Osteoblast (primary cell): ENCODE measurements around the gene LIPK. TPM values are rescaled to one million over a fixed set of nuclear protein-coding genes. Genes with fewer than 3 reads are reported as not detected.

Source experiments
- DNase-seq: peaks from one replicate; pipeline ENCODE4 v3.0.0; 2011; ENCODE audit warnings: low spot score, mixed read lengths; ENCODE audit not compliant: insufficient read length; ENCODE audit errors: missing footprints
- H2AFZ ChIP-seq: 2 replicates; pipeline ENCODE4 v1.6.0; 2011; ENCODE audit warnings: mild to moderate bottlenecking, low read length
- H3K27ac ChIP-seq: 2 replicates; pipeline ENCODE4 v1.5.1; 2011; ENCODE audit warnings: mild to moderate bottlenecking, low read depth, low read length, moderate library complexity
- H3K27me3 ChIP-seq: 2 replicates; pipeline ENCODE4 v1.6.0; 2012; ENCODE audit warnings: mild to moderate bottlenecking, control low read depth, inconsistent platforms, low read length, moderate library complexity; ENCODE audit not compliant: insufficient read depth
- H3K36me3 ChIP-seq: 2 replicates; pipeline ENCODE4 v1.5.1; 2011; ENCODE audit warnings: mild to moderate bottlenecking, low read length, control low read depth, moderate library complexity; ENCODE audit not compliant: insufficient read depth
- H3K4me1 ChIP-seq: 2 replicates; pipeline ENCODE4 v1.5.1; 2011; ENCODE audit warnings: mild to moderate bottlenecking, low read length, control low read depth, moderate library complexity; ENCODE audit not compliant: insufficient read depth
- H3K4me2 ChIP-seq: 2 replicates; pipeline ENCODE4 v1.6.0; 2011; ENCODE audit warnings: mild to moderate bottlenecking, low read length; ENCODE audit not compliant: insufficient read depth
- H3K4me3 ChIP-seq: fragments of 200-600 bp; sonication (generic); 3 replicates; pipeline ENCODE4 v1.5.1; 2012; ENCODE audit warnings: mild to moderate bottlenecking, low read length, inconsistent platforms; ENCODE audit not compliant: insufficient read depth
- H3K79me2 ChIP-seq: 2 replicates; pipeline ENCODE4 v1.6.0; 2012; ENCODE audit warnings: mild to moderate bottlenecking, low read length, control low read depth, inconsistent platforms; ENCODE audit not compliant: insufficient read depth
- H3K9me3 ChIP-seq: 2 replicates; pipeline ENCODE4 v1.5.1; 2011; ENCODE audit warnings: low read depth, low read length, control low read depth
- H4K20me1 ChIP-seq: 2 replicates; pipeline ENCODE4 v1.6.0; 2012; ENCODE audit warnings: mild to moderate bottlenecking, low read length, control low read depth; ENCODE audit not compliant: insufficient read depth
- total RNA-seq: library from RNA; depleted of rRNA; stranded (reverse); fragments of >200 nt; gene quantifications from 2 replicates; pipeline ENCODE4 v1.2.3, GENCODE V29; 2012
- TF ChIP-seq, protein P1 (sequence below): IDR thresholded peaks from 2 replicates; pipeline ENCODE4 v1.5.1; 2011; ENCODE audit warnings: mild to moderate bottlenecking, low read depth, low read length, moderate library complexity; ENCODE audit errors: extremely low read depth

Gene LIPK
- total RNA-seq, 1 donor, result not detected

DNA sequence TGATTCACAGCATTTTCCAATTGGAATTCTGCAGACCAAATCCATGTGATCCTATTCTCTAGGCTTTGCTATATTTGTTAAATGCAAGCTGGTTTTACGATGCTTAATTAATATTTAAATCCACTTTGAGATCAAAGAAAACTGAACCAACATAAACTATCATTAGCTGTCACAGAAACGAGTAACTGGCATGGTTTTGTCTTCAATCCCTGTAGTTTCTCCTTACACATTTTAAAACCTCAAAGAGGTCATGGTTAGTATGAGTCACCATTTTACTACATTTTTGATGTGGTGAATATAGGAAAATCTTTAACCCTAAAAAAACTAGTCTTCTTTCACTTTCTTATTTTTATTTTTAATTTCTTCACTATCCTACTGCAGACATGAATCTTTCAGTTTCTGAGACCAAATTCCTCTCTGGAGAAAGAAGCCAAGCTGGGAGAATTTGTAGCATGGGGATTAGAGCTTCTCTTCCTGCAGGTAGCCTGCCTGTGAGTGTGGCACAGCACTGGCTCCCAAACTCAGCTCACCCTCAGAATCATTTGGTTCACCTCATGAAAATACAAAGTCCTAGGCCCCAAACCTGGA lies 87.8 kb downstream of the LIPK start:
- Histone ChIP-seq H4K20me1 (no peaks in the 10 kb centered on the region), H3K9me3 (no peaks in the 10 kb centered on the region), H3K79me2 (no peaks in the 10 kb centered on the region), H3K4me2 (peak overlapping the region; percentile 65), H2AFZ (no peak overlapping the region), H3K4me3 (no peak overlapping the region), H3K36me3 (no peaks in the 10 kb centered on the region), H3K27ac (peak overlapping the region; percentile 41), H3K27me3 (no peaks in the 10 kb centered on the region), H3K4me1 (peaks cover 32% of the 10 kb centered on the region)
- DNase-seq, result no peak
- TF ChIP-seq, protein P1, sequence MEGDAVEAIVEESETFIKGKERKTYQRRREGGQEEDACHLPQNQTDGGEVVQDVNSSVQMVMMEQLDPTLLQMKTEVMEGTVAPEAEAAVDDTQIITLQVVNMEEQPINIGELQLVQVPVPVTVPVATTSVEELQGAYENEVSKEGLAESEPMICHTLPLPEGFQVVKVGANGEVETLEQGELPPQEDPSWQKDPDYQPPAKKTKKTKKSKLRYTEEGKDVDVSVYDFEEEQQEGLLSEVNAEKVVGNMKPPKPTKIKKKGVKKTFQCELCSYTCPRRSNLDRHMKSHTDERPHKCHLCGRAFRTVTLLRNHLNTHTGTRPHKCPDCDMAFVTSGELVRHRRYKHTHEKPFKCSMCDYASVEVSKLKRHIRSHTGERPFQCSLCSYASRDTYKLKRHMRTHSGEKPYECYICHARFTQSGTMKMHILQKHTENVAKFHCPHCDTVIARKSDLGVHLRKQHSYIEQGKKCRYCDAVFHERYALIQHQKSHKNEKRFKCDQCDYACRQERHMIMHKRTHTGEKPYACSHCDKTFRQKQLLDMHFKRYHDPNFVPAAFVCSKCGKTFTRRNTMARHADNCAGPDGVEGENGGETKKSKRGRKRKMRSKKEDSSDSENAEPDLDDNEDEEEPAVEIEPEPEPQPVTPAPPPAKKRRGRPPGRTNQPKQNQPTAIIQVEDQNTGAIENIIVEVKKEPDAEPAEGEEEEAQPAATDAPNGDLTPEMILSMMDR, result no peak

DNA sequence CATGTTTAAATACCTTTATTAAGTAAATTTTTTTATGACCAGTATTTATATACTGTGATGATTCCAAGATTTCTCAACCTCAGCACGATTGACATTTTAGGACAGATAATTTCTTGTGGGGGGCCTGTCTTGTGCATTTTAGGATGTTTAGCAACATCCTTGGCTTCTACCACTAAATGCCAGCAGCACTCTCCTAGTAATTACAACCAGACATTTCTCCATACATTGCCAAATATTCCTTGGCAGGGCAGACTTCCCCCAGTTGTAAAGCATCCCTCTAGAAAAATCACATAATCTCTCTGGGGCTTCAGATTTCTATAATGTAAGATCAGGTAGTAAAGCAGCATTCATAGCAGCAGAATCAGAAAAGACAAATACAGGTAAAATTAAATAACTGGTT lies 88.7 kb downstream of the LIPK start:
- no peak overlapping the region for H2AFZ ChIP-seq
- H3K9me3 ChIP-seq, result no peaks in the 10 kb centered on the region
- H3K4me1 ChIP-seq, result peaks cover 32% of the 10 kb centered on the region
- DNase-seq, result no peak
- no peak overlapping the region for H3K27ac ChIP-seq
- TF ChIP-seq, protein P1, result no peak
- H3K4me3 ChIP-seq, result no peak overlapping the region
- H3K4me2 ChIP-seq, result no peak overlapping the region
- H3K79me2 ChIP-seq, result no peaks in the 10 kb centered on the region
- H4K20me1 ChIP-seq, result no peaks in the 10 kb centered on the region
- H3K27me3 ChIP-seq, result no peaks in the 10 kb centered on the region
- no peaks in the 10 kb centered on the region for H3K36me3 ChIP-seq

DNA sequence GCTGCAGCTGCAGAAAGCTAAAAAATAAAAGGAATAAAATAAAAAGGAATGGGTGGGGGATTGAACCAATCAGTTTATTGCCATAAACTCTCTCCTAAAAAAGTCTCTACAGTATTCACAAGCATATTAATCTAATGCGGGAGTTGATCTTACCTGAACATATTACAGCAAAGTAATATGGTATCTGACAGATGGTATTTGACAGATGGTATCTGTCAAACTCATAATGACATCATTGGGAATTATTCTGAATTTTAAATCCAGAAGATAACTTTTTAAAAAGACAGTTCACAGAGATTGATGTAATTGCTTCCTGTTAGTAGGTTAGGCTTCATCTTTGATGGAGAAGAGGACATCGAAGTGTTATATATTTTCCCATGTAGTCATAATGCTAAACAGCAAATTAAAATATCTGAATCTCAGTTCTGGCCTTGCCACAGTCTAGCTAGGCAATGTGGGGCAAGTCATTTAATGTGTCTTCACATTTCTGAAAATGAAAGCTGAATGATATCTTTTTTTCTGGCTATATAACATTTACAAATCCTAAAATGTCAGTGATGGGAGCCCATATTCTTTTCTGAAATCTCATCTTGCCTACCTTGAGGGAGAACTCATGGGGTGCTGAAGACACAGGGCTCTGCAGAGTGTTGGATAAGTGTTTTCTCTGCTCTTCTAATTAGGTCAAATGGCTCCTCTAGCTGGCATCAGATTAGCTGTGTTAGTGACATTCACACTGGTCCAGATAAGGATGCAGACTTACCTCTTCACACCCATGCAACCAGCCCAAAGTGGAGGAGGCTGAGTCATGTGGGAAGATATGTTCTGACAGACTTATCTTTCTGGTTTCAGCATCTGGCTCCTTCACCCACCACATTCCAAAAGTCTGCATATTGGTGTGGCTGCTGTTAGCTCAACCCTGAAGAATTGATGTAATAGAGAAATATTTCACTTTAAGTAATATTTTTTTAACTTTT lies 94.4 kb downstream of the LIPK start:
- H3K79me2 ChIP-seq, result no peaks in the 10 kb centered on the region
- no peak for DNase-seq
- H3K36me3 ChIP-seq, result no peaks in the 10 kb centered on the region
- no peaks in the 10 kb centered on the region for H3K27me3 ChIP-seq
- no peaks in the 10 kb centered on the region for H3K9me3 ChIP-seq
- H2AFZ ChIP-seq, result no peak overlapping the region
- H4K20me1 ChIP-seq, result no peaks in the 10 kb centered on the region
- peak overlapping the region; percentile 15 for H3K27ac ChIP-seq
- TF ChIP-seq, protein P1, result no peak
- peaks cover 12% of the 10 kb centered on the region for H3K4me1 ChIP-seq
- H3K4me3 ChIP-seq, result no peak overlapping the region
- H3K4me2 ChIP-seq, result no peak overlapping the region

Other genes starting within 250 kb of the LIPK start
- 22.4 and 23.0 TPM in 2 replicates for gene RNLS, start 122.9 kb upstream of the LIPK start, total RNA-seq
- gene LIPJ, start 119.5 kb upstream of the LIPK start, total RNA-seq, result under 0.01 TPM in 2 replicates
- not detected in 2 replicates for gene LIPF, start 41.8 kb upstream of the LIPK start, total RNA-seq
- not detected in 2 replicates for gene LIPN, start 53.8 kb downstream of the LIPK start, total RNA-seq
- gene LIPM, start 96.5 kb downstream of the LIPK start, total RNA-seq, result not detected in 2 replicates
- under 0.01 TPM in 2 replicates for gene ANKRD22, start 145.6 kb downstream of the LIPK start, total RNA-seq
- gene STAMBPL1, start 174.0 kb downstream of the LIPK start, total RNA-seq, result 10.3 and 11.6 TPM in 2 replicates
- 501 and 855 TPM in 2 replicates for gene ACTA2, start 246.5 kb downstream of the LIPK start, total RNA-seq